HCT116 (cell line): Measurements from ENCODE around the gene USP2. TPM values are rescaled to one million over a fixed set of nuclear protein-coding genes. Genes with fewer than 3 reads are reported as not detected.

Source experiments
- ATAC-seq: fragments of 200-7000 bp; cut with Tn5 transposase; 2 replicates; pipeline ENCODE4 v1.9.1; 2020; ENCODE audit warnings: mild to moderate bottlenecking, moderate library complexity
- BruUV-seq: library from RNA; stranded (reverse); fragments of 400-500 nt; replicated peaks from 2 replicates; lab custom pipeline; 2021; lab: Mats Ljungman, UMichigan
- CTCF ChIA-PET: fragments of 300-600 bp; sonication (Branson Sonifier 250); formaldehyde crosslinking; loops from one replicate; lab custom pipeline; 2021; ENCODE audit warnings: antibody characterized with exemption; lab: Charles Lee
- POLR2A ChIA-PET: fragments of 300-600, 350-600 bp; sonication (Branson Sonifier 250); formaldehyde crosslinking; loops from one replicate; lab custom pipeline; 2021; ENCODE audit warnings: antibody characterized with exemption; lab: Charles Lee
- RAD21 ChIA-PET, 2 experiments: fragments of 300-600 bp; sonication (Branson Sonifier 250); formaldehyde crosslinking; loops; one replicate each; lab custom pipeline; 2023; ENCODE audit warnings: low total read pairs in 2 of 2; ENCODE audit not compliant: uncharacterized antibody in 2 of 2, unreplicated experiment in 2 of 2, low non-redundant PET in 1 of 2; lab: Charles Lee
- DNase-seq: peaks from one replicate; pipeline ENCODE4 v3.0.0-alpha.2; 2010; ENCODE audit warnings: low read depth, low spot score
- H2AFZ ChIP-seq: fragments of 200-600 bp; shearing (Covaris generic), sonication (generic); 2 replicates; pipeline ENCODE4 v1.6.1; 2017; ENCODE audit warnings: low read depth, mixed run types, mixed read lengths, antibody characterized with exemption, low read length; ENCODE audit not compliant: poor library complexity, severe bottlenecking
- H3K27ac ChIP-seq: 2 replicates; pipeline ENCODE4 v1.5.1; 2012; ENCODE audit warnings: low read depth, low read length
- H3K27me3 ChIP-seq: fragments of 200-600 bp; sonication (generic); 2 replicates; pipeline ENCODE4 v1.6.1; 2016; ENCODE audit warnings: mixed run types, low read length, mixed read lengths; ENCODE audit not compliant: insufficient read depth
- H3K36me3 ChIP-seq, 2 experiments: fragments of 200-500 bp in 1 of 2; fragments of 200-600 bp in 1 of 2; sonication (Bioruptor generic) in 1 of 2; sonication (generic) in 1 of 2; 2 replicates each; pipeline versions ENCODE4 v1.5.1 to v1.6.1; 2014 to 2016; ENCODE audit warnings: low read length in 2 of 2, inconsistent platforms in 1 of 2, mixed read lengths in 1 of 2, mixed run types in 1 of 2; ENCODE audit not compliant: insufficient read depth in 2 of 2, control insufficient read depth in 1 of 2
- H3K4me1 ChIP-seq, 2 experiments: fragments of 200-600 bp in 1 of 2; sonication (generic) in 1 of 2; 2 replicates each; pipeline versions ENCODE4 v1.5.1 to v1.6.1; 2012 to 2017; ENCODE audit warnings: low read length in 2 of 2, inconsistent platforms in 1 of 2, mild to moderate bottlenecking in 1 of 2, mixed read lengths in 1 of 2, mixed run types in 1 of 2, moderate library complexity in 1 of 2; ENCODE audit not compliant: insufficient read depth in 2 of 2, control insufficient read depth in 1 of 2
- H3K4me2 ChIP-seq: fragments of 200-600 bp; sonication (generic); 2 replicates; pipeline ENCODE4 v1.6.1; 2017; ENCODE audit warnings: mixed run types, low read length, mixed read lengths
- H3K4me3 ChIP-seq, 2 experiments: fragments of 200-600 bp in 1 of 2; sonication (generic) in 1 of 2; replicated peaks in 1 of 2; 2 replicates each; pipeline ENCODE4 v1.5.1; 2011 to 2016; ENCODE audit warnings: low read length in 2 of 2, control low read depth in 1 of 2, low read depth in 1 of 2, mild to moderate bottlenecking in 1 of 2, mixed read lengths in 1 of 2, mixed run types in 1 of 2
- H3K79me2 ChIP-seq: fragments of 200-600 bp; sonication (generic); 2 replicates; pipeline ENCODE4 v1.6.1; 2017; ENCODE audit warnings: mild to moderate bottlenecking, mixed run types, low read length, moderate library complexity, mixed read lengths; ENCODE audit not compliant: insufficient read depth
- H3K9ac ChIP-seq: fragments of 200-600 bp; sonication (generic); 2 replicates; pipeline ENCODE4 v1.6.1; 2016; ENCODE audit warnings: low read length, mixed read lengths
- H3K9me2 ChIP-seq: fragments of 200-600 bp; sonication (generic), shearing (Covaris generic); 2 replicates; pipeline ENCODE4 v1.6.1; 2017; ENCODE audit warnings: mixed run types, mild to moderate bottlenecking, moderate library complexity; ENCODE audit not compliant: insufficient read depth
- H3K9me3 ChIP-seq, 2 experiments: fragments of 200-500 bp in 1 of 2; fragments of 200-600 bp in 1 of 2; sonication (Bioruptor generic) in 1 of 2; sonication (generic) in 1 of 2; 2 replicates each; pipeline ENCODE4 v1.6.1; 2014 to 2017; ENCODE audit warnings: low read length in 2 of 2, mixed read lengths in 2 of 2, inconsistent platforms in 1 of 2, low read depth in 1 of 2, mild to moderate bottlenecking in 1 of 2, mixed run types in 1 of 2, moderate library complexity in 1 of 2; ENCODE audit not compliant: control insufficient read depth in 1 of 2, insufficient read depth in 1 of 2
- H4K20me1 ChIP-seq: fragments of 200-600 bp; sonication (generic), shearing (Covaris generic); 2 replicates; pipeline ENCODE4 v1.6.1; 2017; ENCODE audit warnings: mixed run types, mild to moderate bottlenecking, moderate library complexity; ENCODE audit not compliant: insufficient read depth
- CBX3 ChIP-seq: IDR thresholded peaks from 2 replicates; pipeline ENCODE4 v1.6.1; 2012; ENCODE audit warnings: low read depth
- EGR1 ChIP-seq: IDR thresholded peaks from 2 replicates; pipeline ENCODE4 v1.6.1; 2012; ENCODE audit warnings: low read depth
- ELF1 ChIP-seq: IDR thresholded peaks from 2 replicates; pipeline ENCODE4 v1.6.1; 2012; ENCODE audit warnings: low read depth, borderline replicate concordance
- FOSL1 ChIP-seq: IDR thresholded peaks from 2 replicates; pipeline ENCODE4 v1.6.1; 2012; ENCODE audit warnings: low read depth
- JUND ChIP-seq: IDR thresholded peaks from 2 replicates; pipeline ENCODE4 v1.6.1; 2012
- RAD21 ChIP-seq: IDR thresholded peaks from 2 replicates; pipeline ENCODE4 v1.6.1; 2012; ENCODE audit warnings: low read depth, mild to moderate bottlenecking
- ZBTB33 ChIP-seq: IDR thresholded peaks from 2 replicates; pipeline ENCODE4 v1.6.1; 2011; ENCODE audit warnings: mild to moderate bottlenecking, low read length, moderate library complexity; ENCODE audit not compliant: insufficient replicate concordance; ENCODE audit errors: extremely low read depth
- intact Hi-C: fragments of 100-400 bp; cut with micrococcal nuclease; formaldehyde crosslinking; loops from 2 replicates; pipeline ENCODE4 v1.10.0; 2022
- total RNA-seq: library from RNA; stranded (reverse); gene quantifications from one replicate; pipeline ENCODE4 v1.2.1, GENCODE V29; 2021; ENCODE audit not compliant: unreplicated experiment
- TF ChIP-seq, protein P1 (sequence below), 3 experiments: fragments of 200-600 bp in 1 of 3; sonication (generic) in 1 of 3; IDR thresholded peaks in 2 of 3; conservative IDR thresholded peaks in 1 of 3; 2 replicates each; pipeline ENCODE4 v1.5.1; 2012 to 2017; ENCODE audit warnings: low read depth in 2 of 3, low read length in 2 of 3, antibody characterized with exemption in 1 of 3, borderline replicate concordance in 1 of 3, control low read depth in 1 of 3, mild to moderate bottlenecking in 1 of 3, mixed read lengths in 1 of 3, mixed run types in 1 of 3, moderate library complexity in 1 of 3; ENCODE audit not compliant: insufficient read depth in 1 of 3

Gene USP2
- total RNA-seq, 1 experiment from 2014 or later: 5.0 TPM

- H3K9ac ChIP-seq: peak overlapping the region; percentile 57
- H3K9me3 ChIP-seq: no peaks in the 10 kb centered on the region
- no TSS peak for BruUV-seq
- peak overlapping the region; percentile 85 for H3K4me2 ChIP-seq
- no peak for DNase-seq
- TF ChIP-seq CBX3 (no peak), ELF1 (no peak), ZBTB33 (no peak), EGR1 (no peak), FOSL1 (no peak), RAD21 (no peak; the same call in none of the 2 replicates), JUND (no peak)
- TF ChIP-seq, protein P1, sequence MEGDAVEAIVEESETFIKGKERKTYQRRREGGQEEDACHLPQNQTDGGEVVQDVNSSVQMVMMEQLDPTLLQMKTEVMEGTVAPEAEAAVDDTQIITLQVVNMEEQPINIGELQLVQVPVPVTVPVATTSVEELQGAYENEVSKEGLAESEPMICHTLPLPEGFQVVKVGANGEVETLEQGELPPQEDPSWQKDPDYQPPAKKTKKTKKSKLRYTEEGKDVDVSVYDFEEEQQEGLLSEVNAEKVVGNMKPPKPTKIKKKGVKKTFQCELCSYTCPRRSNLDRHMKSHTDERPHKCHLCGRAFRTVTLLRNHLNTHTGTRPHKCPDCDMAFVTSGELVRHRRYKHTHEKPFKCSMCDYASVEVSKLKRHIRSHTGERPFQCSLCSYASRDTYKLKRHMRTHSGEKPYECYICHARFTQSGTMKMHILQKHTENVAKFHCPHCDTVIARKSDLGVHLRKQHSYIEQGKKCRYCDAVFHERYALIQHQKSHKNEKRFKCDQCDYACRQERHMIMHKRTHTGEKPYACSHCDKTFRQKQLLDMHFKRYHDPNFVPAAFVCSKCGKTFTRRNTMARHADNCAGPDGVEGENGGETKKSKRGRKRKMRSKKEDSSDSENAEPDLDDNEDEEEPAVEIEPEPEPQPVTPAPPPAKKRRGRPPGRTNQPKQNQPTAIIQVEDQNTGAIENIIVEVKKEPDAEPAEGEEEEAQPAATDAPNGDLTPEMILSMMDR (IDR thresholded peaks at IDR 0.05 in 2 of 3, conservative IDR thresholded peaks at IDR 0.05 in 1 of 3; ENCODE audit: borderline replicate concordance in 1 of 3, insufficient read depth in 1 of 3, low read depth in 2 of 3, low read length in 2 of 3): peak; percentile 58 to 87 (median 82); a peak in 5 of 6 replicates
- H3K9me2 ChIP-seq: no peaks in the 10 kb centered on the region
- H3K4me1 ChIP-seq: peaks cover 4 to 44% of the 10 kb centered on the region in 2 experiments; a peak in 3 of 4 replicates
- ChIA-PET POLR2A (no interaction called here), CTCF (interaction anchor here (0.6 to 3.9 kb wide), 28 partner anchors 8 to 928 kb away, joined by 3 to 68 read pairs (median 4); partner anchors contain the start of genes CBL, DPAGT1, MCAM and USP2), RAD21 (interaction anchor here in 1 of 2 experiments (0.6 kb wide), 1 partner anchor 16 kb away, joined by 3 read pairs; no protein-coding TSS in a partner anchor)
- intact Hi-C loops: no loop called here
- H3K27ac ChIP-seq: peak overlapping the region; percentile 37; the same call in 1 of the 2 replicates
- peaks cover 0 to 12% of the 10 kb centered on the region in 2 experiments; a peak in 2 of 4 replicates for H3K36me3 ChIP-seq
- ATAC-seq: peak; percentile 66
- H3K27me3 ChIP-seq: no peaks in the 10 kb centered on the region
- H2AFZ ChIP-seq: no peak overlapping the region
- peak overlapping the region; percentile 20 to 56; a peak in 3 of 4 replicates for H3K4me3 ChIP-seq
- peaks cover 26% of the 10 kb centered on the region for H3K79me2 ChIP-seq
- no peaks in the 10 kb centered on the region for H4K20me1 ChIP-seq
These were observed 41.7 kb downstream of the USP2 start for GRCh38 chr11:119339589-119340334.
